Uterus (tissue), 2 donors: ENCODE measurements around the gene MRGPRF.

Experiments
- CTCF ChIP-seq, 4 experiments: fragments of 200-600 bp in 2 of 4; fragments of 450-650 bp in 2 of 4; sonication (generic) in 2 of 4; IDR thresholded peaks; one replicate each; pipeline ENCODE4 v1.5.1; 2016 to 2019; ENCODE audit warnings: antibody characterized with exemption in 4 of 4, mild to moderate bottlenecking in 2 of 4, moderate library complexity in 1 of 4
- POLR2A ChIP-seq, 2 donors: fragments of 450-650 bp; IDR thresholded peaks; one replicate each; pipeline ENCODE4 v1.6.1; 2016; ENCODE audit warnings: antibody characterized with exemption in 2 of 2, mild to moderate bottlenecking in 1 of 2, moderate library complexity in 1 of 2

GRCh38 chr11:68968306-68969250 is 44.5 kb downstream of the MRGPRF start:
- no peak for TF ChIP-seq POLR2A (IDR thresholded peaks at IDR 0.05)
- TF ChIP-seq CTCF (IDR thresholded peaks at IDR 0.05): peak in 2 of 4 experiments; percentile 15 to 19
